Endodermal cell (in vitro differentiated cells): ENCODE results near the gene RAB20. TPM values are rescaled to one million over a fixed set of nuclear protein-coding genes. Genes with fewer than 3 reads are reported as not detected.
"Not testable (repeated sequence)": the region's sequence is repeated elsewhere in the genome, so short reads cannot be mapped to it uniquely, and the experiment has no call there.

ENCODE experiments used
- DNase-seq: peaks from one replicate; pipeline ENCODE4 v3.0.0-alpha.2; 2017
- H3K27ac ChIP-seq: 2 replicates; pipeline ENCODE4 v1.5.1; 2013; ENCODE audit warnings: mild to moderate bottlenecking, low read depth, low read length, moderate library complexity
- H3K27me3 ChIP-seq: 2 replicates; pipeline ENCODE4 v1.6.1; 2013; ENCODE audit warnings: mild to moderate bottlenecking, low read length, moderate library complexity; ENCODE audit not compliant: insufficient read depth, control insufficient read depth, poor library complexity, severe bottlenecking
- H3K36me3 ChIP-seq: 2 replicates; pipeline ENCODE4 v1.7.0; 2013; ENCODE audit warnings: mild to moderate bottlenecking, low read length, moderate library complexity; ENCODE audit not compliant: control insufficient read depth, insufficient read depth
- H3K4me1 ChIP-seq: one replicate; pipeline ENCODE4 v1.7.0; 2013; ENCODE audit warnings: low read length; ENCODE audit not compliant: control insufficient read depth, insufficient read depth
- H3K4me3 ChIP-seq: 2 replicates; pipeline ENCODE4 v1.5.1; 2013; ENCODE audit warnings: mild to moderate bottlenecking, low read length, moderate library complexity
- H3K9ac ChIP-seq: 2 replicates; pipeline ENCODE4 v1.6.1; 2013; ENCODE audit warnings: mild to moderate bottlenecking, low read length, moderate library complexity; ENCODE audit not compliant: poor library complexity, severe bottlenecking; ENCODE audit errors: extremely low read depth
- H3K9me3 ChIP-seq: 2 replicates; pipeline ENCODE4 v1.6.1; 2013; ENCODE audit warnings: mild to moderate bottlenecking, low read length, moderate library complexity; ENCODE audit not compliant: control insufficient read depth
- H3K27ac Mint-ChIP-seq: 2 replicates; pipeline ENCODE4 v1.8.0; 2020; ENCODE audit warnings: mixed read lengths
- H3K27me3 Mint-ChIP-seq: 2 replicates; pipeline ENCODE4 v1.8.0; 2021; ENCODE audit warnings: mild to moderate bottlenecking, mixed read lengths; ENCODE audit not compliant: insufficient read depth
- H3K36me3 Mint-ChIP-seq: 2 replicates; pipeline ENCODE4 v1.8.0; 2020; ENCODE audit warnings: low read depth, mixed read lengths
- H3K4me1 Mint-ChIP-seq: 2 replicates; pipeline ENCODE4 v1.8.0; 2020; ENCODE audit warnings: mixed read lengths
- H3K4me3 Mint-ChIP-seq: 2 replicates; pipeline ENCODE4 v1.8.0; 2020; ENCODE audit warnings: mild to moderate bottlenecking, moderate library complexity, mixed read lengths
- H3K9me3 Mint-ChIP-seq: 2 replicates; pipeline ENCODE4 v1.8.0; 2020; ENCODE audit warnings: mild to moderate bottlenecking, mixed read lengths
- CTCF ChIP-seq: fragments of 200-600 bp; sonication (generic); conservative IDR thresholded peaks from 2 replicates; pipeline ENCODE4 v1.5.0; 2021; ENCODE audit warnings: antibody characterized with exemption, mild to moderate bottlenecking
- WGBS, 2 experiments: methylation state at CpG; one replicate each; pipeline versions ENCODE4 v1.1.5 to v1.1.7; 2013; ENCODE audit warnings: missing lambda C conversion rate in 2 of 2, mixed read lengths in 1 of 2; ENCODE audit not compliant: insufficient coverage in 1 of 2, insufficient read length in 1 of 2; 5-methylcytosine and 5-hydroxymethylcytosine counted together
- total RNA-seq, 2 donors: library from RNA; stranded (reverse); fragmentation: NEBNext Ultra II Directional in 1 of 2; extraction: Animal tissue kit (Norgen Biotek cat#: 25700) in 1 of 2; gene quantifications; 2 replicates in 1 of 2; 3 replicates in 1 of 2; pipeline ENCODE4 v1.2.1, GENCODE V29; 2021

RAB20 gene
- total RNA-seq, 2 donors from 2014 or later: 12.6 to 14.2 TPM

GRCh38 chr13:110498327-110498726 lies 63.2 kb downstream of the RAB20 start:
- peaks cover 4% of the 10 kb centered on the region for H3K9me3 Mint-ChIP-seq
- Histone ChIP-seq H3K27me3 (no peaks in the 10 kb centered on the region), H3K4me1 (no peaks in the 10 kb centered on the region), H3K9ac (no peak overlapping the region), H3K27ac (no peak overlapping the region), H3K4me3 (no peak overlapping the region), H3K36me3 (peaks cover 98% of the 10 kb centered on the region), H3K9me3 (peaks cover 23% of the 10 kb centered on the region)
- H3K4me1 Mint-ChIP-seq: no peaks in the 10 kb centered on the region
- DNase-seq: no peak
- no peak overlapping the region for H3K4me3 Mint-ChIP-seq
- TF ChIP-seq CTCF: no peak
- peaks cover 93% of the 10 kb centered on the region for H3K36me3 Mint-ChIP-seq
- whole genome bisulfite sequencing, 2 experiments: 94 to 100% methylated on average over 1 to 5 of the region's 5 CpGs
- no peak overlapping the region for H3K27ac Mint-ChIP-seq
- no peaks in the 10 kb centered on the region for H3K27me3 Mint-ChIP-seq

GRCh38 chr13:110497896-110498295 lies 63.6 kb downstream of the RAB20 start:
- H3K36me3 ChIP-seq: peaks cover 98% of the 10 kb centered on the region
- peaks cover 23% of the 10 kb centered on the region for H3K9me3 ChIP-seq
- not testable (repeated sequence) for H3K9ac ChIP-seq, H3K9me3 Mint-ChIP-seq, H3K27me3 Mint-ChIP-seq, H3K4me1 Mint-ChIP-seq, H3K4me3 Mint-ChIP-seq, H3K4me3 ChIP-seq, H3K27ac Mint-ChIP-seq, H3K27ac ChIP-seq, H3K4me1 ChIP-seq, DNase-seq, H3K27me3 ChIP-seq
- peaks cover 94% of the 10 kb centered on the region for H3K36me3 Mint-ChIP-seq
- 97% methylated on average over 3 of the region's 3 CpGs for WGBS, 2 experiments

- Mint-ChIP-seq H3K9me3 (peaks cover 4% of the 10 kb centered on the region), H3K27ac (no peak overlapping the region), H3K27me3 (no peaks in the 10 kb centered on the region), H3K4me3 (no peak overlapping the region), H3K4me1 (no peaks in the 10 kb centered on the region), H3K36me3 (peaks cover 94% of the 10 kb centered on the region)
- Histone ChIP-seq H3K9me3 (peaks cover 23% of the 10 kb centered on the region), H3K27ac (no peak overlapping the region), H3K4me1 (no peaks in the 10 kb centered on the region), H3K27me3 (no peaks in the 10 kb centered on the region), H3K9ac (no peak overlapping the region), H3K36me3 (peaks cover 98% of the 10 kb centered on the region), H3K4me3 (no peak overlapping the region)
- 100% methylated on average over 1 to 2 of the region's 2 CpGs for WGBS, 2 experiments
- TF ChIP-seq CTCF: no peak
- no peak for DNase-seq
Observed at GRCh38 chr13:110497003-110497402, 64.5 kb downstream of the RAB20 start.

DNA sequence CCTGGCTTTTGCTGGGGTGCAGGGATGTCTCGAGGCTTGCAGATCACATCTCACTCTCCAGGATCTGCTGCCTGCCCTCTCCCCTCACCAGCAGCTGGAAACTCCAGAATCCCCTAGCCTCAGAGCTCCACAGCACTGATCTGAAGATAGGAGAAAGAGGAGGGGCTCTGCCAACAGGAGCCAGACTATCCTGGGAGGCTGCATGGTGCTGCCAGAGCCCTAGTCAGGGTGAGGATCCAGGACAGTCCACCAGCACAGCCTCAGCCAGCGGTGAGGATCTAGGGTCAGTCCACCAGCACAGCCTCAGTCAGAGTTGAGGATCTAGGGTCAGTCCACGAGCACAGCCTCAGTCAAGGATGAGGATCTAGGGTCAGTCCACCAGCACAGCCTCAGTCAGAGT lies 65.2 kb downstream of the RAB20 start:
- Histone ChIP-seq H3K9me3 (peaks cover 23% of the 10 kb centered on the region), H3K36me3 (peaks cover 98% of the 10 kb centered on the region), H3K27me3 (no peaks in the 10 kb centered on the region), H3K27ac (no peak overlapping the region), H3K4me1 (no peaks in the 10 kb centered on the region), H3K9ac (no peak overlapping the region), H3K4me3 (no peak overlapping the region)
- DNase-seq: no peak
- H3K36me3 Mint-ChIP-seq: peaks cover 95% of the 10 kb centered on the region
- WGBS, 2 experiments: 87 to 99% methylated on average over 2 to 3 of the region's 3 CpGs
- H3K9me3 Mint-ChIP-seq: peaks cover 4% of the 10 kb centered on the region
- no peaks in the 10 kb centered on the region for H3K4me1 Mint-ChIP-seq
- no peak for TF ChIP-seq CTCF
- H3K27ac Mint-ChIP-seq: no peak overlapping the region
- H3K27me3 Mint-ChIP-seq: no peaks in the 10 kb centered on the region
- H3K4me3 Mint-ChIP-seq: no peak overlapping the region
